ENCODE data around the gene AFF2.

Gene AFF2

DNA sequence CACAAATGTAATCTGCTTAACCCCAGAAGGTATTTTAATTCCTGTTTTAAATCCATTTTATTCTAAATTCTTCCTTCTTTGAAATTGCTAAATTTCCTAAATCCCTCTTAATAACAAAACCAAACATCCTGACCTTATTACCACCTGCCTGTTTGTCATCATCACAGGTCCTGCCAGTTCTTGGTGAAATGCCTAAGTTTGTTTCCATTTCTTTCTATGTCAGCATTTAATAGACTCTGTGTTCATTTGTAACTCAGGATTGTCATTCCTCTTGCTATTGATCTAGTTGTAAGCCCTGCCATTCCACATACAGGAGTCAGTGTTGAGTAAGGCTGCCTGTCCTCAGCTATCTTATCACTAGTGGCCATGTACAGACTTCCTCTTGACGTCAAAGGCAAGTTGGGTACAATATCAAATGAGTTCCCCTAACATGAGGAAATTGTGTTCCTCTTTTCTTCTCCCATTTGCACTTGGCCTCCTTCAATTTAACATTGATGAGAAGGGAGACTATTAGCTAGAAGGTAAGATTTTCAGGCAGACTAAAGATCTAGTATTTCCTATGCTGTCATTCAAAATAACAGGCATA is 440.1 kb downstream of the AFF2 start:
- no peak for DNase-seq

DNA sequence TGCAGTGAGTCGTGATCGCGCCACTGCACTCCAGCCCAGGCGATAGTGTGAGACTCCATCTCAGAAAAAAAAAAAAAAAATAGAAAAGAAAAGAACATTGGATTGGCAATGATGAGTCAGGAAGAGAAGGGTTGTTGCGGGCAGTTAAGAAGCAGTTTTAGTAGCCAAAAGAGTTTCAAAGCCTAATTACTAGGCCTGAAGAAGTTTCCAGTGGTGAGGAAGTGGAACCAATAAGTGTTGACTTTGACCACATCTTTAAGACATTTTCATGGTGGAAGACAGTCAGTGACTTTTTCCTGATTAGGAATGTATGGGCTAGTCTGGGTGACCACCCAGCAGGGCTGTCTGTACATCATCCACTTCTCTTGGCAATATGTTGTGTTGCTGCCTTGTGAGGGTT is 442.3 kb downstream of the AFF2 start:
- no peak for DNase-seq

DNA sequence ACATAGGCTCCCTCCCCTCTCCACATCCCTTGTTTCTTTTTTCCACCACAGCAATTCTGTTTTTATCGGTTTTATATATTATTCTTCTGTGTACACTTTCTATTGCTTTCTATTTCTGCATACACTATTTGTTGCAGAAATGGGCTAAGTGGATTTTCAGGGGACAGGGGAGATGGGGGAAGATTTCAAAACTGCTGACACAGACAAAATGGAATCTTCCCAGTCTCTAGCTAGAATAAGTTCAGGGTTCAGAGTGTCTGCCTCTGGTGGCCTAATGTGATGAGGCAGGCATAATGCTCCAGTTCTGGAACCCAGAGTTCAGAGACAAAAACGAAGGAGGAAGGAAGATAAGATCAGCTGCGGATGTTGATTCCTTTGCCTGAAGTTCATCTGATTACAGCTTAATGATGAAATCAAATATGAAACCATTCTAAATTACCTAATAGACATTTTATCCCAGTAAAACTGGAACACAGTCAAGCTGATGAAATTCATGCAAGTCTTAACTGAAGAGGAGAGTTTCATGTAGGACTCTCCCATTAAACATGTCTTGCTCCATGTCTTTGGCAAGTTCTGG is 447.1 kb downstream of the AFF2 start:
- no peak for DNase-seq

DNA sequence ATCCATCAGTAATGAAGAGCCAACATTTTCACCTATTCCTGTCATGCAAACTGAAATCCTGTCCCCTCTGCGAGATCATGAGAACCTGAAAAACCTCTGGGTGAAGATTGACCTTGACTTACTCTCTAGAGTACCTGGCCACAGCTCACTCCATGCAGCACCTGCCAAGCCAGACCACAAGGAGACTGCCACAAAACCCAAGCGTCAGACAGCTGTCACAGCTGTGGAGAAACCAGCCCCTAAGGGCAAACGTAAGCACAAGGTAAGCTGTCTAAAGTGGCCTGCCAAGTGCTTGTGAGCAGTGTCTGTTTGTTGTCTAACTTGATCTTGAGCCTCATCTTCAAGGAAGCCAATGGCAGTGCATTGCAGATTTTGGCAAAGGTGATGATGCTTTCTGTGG is 455.9 kb downstream of the AFF2 start:
- no peak for DNase-seq

DNA sequence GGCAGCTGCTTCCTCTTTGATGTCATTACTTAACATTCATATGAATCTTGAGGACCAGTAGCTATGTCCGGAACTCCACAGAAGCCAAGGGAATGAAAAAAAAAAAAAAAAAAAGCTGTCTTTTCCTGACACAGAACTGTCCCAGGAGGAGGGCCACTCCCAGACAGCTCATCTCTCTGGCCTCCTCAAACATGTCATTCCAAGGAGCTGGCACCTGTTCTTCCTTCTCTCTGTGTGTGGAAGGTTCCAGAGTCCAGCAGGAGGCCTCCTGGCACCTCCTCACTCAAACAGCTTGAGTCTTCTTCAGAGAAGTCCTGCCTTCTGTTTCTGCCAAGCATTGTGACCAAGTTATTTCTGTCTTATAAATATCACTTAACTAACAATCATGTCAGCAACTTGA is 458.5 kb downstream of the AFF2 start:
- no peak for DNase-seq

DNA sequence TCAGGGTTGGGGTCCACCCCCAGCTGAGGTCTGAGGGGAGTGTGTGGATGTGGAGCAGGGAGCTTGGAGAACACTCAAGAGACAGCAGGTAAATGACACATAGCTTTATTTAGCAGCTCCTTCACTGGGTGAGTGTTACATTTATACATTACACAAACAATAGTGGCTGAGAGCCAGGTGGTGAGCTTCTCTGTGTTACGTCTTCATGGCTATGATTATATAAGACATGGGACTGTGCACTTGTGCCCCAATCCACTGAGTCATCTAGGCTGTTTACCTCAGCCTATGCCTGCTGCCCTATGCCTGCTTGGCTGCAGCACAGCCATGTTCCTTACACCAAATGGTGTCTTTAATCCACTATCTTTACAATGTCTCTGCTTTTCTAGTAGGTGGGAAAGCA is 459.6 kb downstream of the AFF2 start:
- DNase-seq: no peak

DNA sequence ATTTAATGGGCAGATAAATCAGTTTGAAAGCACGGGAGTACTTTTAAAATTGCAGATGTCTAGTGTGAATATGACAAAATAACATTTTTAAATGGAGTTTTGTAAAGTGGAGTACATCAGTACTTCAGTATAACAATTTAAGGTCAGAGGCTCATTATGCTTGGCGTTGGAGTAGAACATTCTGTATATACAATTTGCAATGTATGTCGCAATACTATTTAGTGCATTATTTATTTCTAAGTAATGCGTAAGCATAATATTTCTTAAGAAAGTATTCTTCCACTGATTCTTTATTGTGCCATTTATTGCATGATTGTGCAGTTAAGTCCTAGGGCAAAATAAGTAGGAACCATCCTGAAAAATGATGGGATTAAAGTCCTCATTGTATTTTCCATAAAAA is 461.6 kb downstream of the AFF2 start:
- DNase-seq: no peak

DNA sequence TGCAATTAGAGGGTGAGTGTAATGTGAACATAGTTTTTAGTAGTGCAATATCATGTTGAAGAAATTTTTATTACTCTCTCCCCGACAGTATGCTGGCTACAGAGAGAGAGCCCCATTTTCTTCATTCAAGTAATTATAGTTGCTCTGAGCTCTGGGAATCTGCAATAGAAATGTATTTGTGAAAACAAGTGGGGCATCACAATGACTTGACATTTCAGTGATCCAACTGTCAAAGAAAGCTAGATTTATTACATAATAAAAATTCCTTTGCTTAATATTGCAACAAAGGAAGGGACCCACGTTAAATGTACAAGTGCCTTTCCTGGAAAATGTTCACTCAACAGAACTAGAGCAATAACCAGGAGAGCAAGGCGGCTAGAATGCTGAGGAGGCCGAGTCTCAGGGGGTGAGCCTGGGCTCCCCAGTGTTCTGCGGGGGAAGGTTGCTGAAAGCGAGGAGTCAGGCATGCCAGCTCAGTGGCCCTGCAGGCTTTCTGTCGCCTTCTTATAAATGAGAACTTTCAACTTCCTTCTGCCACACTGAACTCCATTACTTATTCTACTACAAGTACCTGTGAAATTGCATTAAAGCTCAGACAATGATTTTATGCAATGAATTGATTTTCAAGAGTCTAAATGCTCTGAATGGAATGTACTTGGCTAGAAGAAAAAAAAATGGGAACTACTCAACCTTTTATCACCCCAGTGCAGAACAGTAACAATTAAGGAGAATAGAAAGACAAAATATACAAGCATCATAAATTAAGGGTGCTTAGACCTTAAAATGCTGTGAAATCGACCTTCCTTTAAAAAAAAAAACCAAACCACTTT is 476.4 kb downstream of the AFF2 start:
- no peak for DNase-seq

DNA sequence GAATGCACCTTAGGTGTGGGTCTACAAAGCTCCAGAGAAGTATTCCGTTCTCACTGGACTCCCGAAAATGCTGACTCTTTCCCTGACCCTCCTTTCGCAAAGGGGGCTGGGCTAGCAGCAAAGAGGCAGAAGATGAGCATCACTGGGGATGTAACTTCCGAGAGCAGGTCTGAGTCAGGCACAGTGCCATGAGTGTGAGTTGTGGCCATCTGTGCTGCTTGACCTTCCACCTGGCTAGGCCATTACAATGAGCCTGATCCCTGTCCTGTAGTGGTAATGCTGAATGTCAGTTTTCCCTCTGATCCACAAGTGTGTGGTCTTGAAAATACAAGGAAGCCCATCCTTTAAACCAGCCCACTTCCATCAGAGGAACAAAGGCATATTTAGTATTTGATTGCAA is 479.4 kb downstream of the AFF2 start:
- DNase-seq: no peak

DNA sequence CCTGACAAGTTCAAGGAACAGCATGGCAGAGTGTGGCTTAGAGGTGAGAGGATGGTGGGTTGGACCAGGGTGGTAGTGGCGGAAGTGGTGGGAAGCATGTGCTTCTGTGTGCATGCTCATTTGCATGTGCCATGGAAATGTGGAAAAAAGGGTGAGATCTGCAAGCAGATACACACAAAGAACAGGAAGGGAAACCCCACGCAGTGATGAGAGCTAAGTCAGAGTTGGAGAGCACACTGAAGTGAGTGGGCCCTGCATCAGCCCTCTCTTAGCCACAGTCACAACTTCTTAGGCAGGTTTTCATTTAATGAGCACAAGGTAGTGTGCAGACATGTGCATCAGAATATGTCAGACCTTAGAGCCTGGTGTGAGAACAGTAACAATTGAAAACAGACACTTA is 483.8 kb downstream of the AFF2 start:
- no peak for DNase-seq

DNA sequence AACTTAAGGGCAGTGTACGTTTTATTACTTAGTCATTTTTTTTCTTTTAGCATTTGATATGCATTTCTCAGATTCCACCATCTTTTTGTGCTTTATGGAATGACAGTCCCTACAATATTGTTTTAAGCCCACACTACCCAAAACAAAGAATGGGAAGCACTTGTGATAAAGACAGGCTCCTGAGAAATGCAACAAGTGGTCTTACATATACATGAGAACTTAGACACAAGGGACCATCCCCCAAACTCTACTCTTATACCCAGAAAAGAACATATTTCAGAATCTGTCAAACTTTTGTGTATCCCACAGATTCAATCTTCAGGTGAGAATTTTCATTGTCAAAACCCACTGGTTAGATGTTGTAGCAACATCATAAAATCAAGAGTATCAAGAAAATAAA is 491.1 kb downstream of the AFF2 start:
- DNase-seq: no peak

DNA sequence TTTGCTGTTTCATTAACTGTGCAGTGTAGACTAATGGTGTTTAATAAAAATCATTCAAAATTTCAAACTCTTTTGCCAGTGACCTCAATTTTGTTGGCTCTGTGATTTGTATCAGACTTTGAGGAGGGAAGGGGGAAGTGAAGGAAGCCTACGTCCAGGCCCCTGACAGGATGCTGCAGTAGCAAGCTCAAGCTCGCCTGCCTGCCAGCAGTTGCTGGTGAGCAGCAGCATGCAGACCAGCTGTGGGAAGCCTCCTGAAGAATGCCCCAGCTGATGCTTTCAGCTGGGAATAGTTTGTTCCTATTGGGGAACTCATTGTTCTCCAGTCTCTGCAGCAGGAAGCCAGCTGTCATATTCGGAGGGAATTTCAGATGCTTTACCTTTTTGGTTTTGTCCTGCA is 495.2 kb downstream of the AFF2 start:
- no peak for DNase-seq

DNA sequence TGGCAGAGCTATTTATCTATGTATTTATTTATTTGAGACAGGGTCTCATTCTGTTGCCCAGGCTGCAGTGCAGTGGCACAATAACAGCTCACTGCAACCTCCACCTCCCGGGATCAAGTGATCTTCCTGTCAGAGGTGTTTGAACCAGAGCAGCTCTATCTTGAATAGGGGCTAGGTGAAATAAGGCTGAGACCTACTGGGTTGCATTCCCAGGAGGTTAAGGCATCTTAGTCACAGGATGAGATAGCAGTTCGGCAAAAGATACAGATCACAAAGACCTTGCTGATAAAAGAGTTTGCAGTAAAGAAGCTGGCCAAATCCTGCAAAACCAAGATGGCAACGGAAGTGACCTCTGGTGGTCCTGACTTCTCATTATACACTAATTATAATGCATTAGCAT is 501.9 kb downstream of the AFF2 start:
- DNase-seq: no peak

DNA sequence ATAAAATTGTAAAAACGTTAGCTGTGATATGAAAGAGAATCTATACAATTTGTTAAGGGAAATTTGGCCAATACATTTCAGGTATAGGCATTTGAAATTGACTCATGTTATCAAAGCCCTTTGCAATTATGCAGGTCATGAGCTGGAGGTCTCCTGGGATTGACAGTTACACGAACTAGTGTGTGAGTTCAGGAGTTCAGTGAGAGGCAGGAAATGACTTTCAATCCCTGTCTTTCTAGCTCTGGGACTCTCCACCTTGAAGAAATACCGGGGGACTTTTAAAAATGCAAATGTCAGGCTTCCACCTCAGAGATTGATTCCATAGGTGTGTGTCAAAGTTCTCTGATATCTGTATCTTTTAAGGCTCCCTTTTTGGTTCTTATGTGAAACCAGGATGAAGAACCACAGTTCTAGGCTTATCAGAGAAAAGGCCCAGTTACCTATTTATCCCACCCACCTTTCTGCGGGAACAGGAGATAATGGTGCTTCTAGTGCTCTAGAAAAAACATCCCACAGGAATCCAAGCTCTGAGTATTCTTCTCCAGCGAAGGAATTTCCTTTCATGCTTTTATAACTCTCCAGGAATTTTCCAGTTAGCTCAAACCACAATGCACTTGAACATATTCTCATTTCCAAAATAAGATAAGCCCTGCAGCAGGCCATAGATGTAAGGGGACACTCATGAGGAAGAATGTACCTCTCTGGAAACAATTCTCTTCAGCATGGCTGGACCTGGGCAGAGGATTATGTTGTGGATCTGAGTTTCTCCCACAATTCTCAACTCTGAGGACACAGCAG is 503.6 kb downstream of the AFF2 start:
- no peak for DNase-seq

DNA sequence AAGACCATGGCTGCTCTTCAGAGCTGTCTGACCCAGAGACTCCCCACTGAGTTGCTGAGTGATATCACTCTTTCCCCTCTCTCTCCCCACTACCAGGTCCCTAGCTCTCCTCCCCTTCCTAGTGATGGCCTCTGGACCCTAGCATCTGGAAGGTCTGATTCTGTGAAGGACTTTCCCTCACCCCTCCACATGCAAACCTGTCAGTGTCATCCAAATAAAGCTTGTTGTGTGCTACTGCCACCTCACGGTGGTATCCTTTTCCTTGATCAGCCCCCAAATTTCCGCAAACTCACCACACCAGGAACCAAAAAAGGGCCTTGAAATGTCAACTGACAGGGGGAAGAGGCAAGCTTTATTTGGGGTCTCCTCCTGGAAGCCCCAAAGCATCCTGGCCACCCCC is 504.5 kb downstream of the AFF2 start:
- no peak for DNase-seq

DNA sequence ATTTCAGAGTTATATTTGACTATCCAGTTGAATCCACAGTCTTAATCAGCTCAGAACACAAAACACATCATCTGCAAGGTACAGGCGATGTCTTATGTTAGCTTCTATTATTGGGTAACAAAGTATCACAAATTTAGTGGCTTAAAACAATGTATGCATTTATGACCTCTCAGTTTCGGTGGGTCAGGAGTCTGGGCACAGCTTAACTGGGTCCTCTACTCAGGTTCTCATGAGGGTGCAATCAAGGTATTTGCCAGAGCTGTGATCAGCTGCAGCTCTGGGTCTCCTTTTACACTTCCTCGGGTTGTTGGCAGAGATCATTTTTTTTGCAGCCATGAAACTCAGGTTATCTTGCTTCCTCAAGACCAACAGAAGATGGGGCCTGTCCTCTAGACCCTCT is 505.8 kb downstream of the AFF2 start:
- DNase-seq: no peak

DNA sequence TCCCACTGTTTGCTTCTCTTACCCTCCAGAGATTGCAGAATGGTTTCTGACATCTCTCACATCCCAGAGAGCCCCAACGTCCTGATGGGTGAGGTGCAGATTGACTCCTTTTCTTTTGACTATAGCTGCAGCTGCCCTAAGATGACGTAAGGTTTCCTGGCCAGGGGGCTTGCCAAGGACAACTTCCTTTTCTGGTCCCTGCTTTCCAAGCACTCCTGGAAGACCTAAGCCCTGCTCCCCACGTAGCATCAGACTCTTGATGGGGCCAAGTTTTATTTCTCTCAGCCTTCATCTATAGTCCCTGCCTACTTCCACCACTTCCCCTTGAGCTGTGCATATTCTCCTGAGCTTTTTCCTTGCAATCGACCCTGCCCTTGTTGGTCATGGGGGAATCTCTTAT is 507.0 kb downstream of the AFF2 start:
- DNase-seq: no peak

DNA sequence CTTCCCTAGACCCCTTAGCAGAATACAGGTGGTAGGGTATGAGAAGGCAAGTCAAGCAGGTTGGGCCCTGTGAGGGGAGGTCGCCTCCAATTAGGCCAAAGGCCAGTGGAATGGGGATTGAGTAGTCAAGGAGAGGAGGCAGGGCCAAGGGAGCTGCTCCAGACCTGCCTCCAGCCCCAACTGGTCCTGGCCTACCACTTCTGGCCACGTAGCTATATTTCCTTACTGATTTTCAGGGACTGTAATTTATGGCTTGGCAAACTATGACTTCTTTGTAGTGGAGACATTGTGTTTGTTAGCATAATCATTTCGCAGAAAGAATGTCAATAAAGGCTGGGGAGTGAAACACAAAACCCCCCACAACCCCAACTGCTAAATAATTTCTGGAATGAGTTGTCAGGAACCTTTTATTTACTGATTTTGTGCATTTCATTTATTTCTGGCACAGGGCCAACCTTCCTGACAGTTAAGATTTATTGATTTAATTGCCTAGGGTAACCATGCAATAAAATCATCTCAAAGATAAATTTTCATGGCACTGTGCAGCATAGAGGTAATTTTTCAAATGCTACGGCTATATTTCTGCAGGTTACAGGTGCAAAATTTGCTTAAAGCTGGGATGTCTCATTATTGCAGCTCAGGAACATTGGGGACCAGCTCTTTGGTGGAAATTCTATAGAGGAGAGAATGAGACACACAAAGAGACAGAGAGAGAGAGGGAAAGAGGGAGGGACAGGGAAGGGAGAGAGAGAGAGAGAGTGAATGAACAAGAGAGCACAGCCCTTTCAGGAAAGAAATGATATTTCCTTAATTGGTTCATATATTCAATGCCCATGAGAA is 509.8 kb downstream of the AFF2 start:
- DNase-seq: no peak

DNA sequence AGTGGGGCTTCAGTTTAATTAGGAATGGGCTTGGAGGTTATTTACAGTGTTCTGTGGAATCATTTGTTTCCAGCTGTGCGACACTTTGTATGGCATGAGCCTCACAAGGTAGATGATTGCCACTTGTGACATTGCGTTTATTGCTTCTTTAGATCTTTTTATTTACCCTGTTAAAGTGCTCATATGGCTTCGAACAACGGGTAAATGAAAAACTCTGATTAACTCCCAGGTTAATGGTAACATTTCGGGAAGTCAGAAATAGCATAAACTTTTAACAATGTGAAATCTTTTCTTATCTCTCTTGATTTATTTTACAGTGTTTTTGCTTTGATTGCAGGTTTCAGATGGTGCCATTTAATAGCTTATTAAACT is 510.4 kb downstream of the AFF2 start:
- DNase-seq: no peak

DNA sequence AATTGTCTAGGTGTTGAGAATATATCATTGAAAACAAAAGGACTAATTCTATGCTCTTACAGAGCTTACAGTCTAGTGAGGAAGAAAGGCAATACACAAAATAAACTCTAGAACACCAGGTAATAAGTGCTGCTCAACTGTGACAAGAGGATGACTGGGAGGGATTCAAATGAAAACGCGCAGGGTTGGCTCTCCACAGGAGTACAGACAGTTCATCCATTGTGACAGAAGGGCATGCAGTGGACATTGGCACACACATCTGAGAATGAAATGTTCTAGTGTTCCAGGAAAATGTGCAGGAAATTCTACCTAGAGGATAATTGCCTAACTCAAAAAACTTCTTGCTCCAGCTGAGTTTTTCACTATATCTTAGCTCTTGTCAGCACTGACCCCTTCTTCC is 512.7 kb downstream of the AFF2 start:
- DNase-seq: no peak

DNA sequence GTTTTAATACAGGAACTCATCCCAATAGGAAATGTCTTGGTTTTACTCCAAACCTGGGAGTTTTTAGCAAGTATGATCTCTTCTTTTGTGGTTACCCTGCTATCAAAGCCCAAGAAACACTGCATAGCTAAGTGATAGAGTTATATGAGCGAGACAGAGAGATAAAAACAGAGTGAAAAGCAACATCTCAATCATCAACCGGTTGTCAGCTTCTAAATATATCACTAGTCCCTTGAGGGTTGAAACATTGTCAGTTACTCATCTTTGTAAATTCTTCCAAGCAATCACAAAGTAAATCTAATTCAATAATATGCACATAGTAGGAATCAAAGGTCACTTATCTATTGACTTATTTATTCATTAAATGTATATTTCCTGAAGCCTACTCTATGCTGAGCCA is 520.7 kb downstream of the AFF2 start:
- DNase-seq: no peak

DNA sequence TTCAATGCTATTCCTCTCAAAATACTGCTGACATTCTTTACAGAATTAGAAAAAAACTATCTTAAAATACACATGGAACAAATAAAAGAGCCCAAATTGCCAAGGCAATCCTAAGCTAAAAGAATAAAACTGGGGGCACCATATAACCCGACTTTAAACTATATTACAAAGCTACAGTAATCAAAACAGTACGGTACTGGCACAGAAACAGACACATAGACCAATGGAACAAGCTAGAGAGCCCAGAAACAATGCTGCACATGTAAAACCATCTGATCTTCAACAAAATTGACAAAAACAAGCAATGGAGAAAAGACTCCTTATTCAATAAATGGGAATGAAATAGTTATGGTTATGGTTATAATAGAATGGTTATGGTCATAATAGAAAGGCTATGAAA is 522.1 kb downstream of the AFF2 start:
- no peak for DNase-seq

DNA sequence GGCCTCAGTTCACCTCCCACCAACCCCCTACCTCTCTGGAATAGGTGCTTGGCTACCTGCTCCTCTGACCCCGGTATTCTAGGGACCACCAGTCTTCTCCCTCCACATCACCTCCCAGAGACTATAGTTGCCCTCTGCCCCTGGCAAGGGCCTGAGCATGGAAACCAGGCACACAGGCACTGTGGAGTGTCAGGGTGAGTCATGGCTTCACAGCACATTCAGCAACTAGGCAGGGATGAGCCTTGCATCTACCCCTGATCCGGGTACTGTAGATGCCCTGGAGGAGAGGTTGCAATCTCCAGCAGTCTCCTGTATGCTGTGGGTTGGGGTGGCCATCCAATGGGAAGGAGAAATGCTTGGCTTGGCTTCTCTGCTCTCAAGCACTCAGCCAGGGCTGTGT is 532.0 kb downstream of the AFF2 start:
- DNase-seq: no peak

Data from SIG-M5 (cell line).